GM19397 (cell line): ENCODE data around the gene BICC1.
A peak's percentile ranks its signal among the peaks of the same experiment; 100 is the strongest.

Experiments used
- ATAC-seq: cut with Tn5 transposase; IDR thresholded peaks from one replicate; pipeline ENCODE4 v1.9.1; 2021; ENCODE audit warnings: mild to moderate bottlenecking, moderate library complexity; ENCODE audit not compliant: unreplicated experiment

BICC1 gene

GRCh38 chr10:58512491-58513187 lies at the start of gene BICC1:
TSS of gene BICC1 (plus strand) at chr10:58512872. CDS start at chr10:58513144, 272 bp downstream.
- peak; percentile 57 for ATAC-seq

GRCh38 chr10:58464956-58465355 lies 47.7 kb upstream of the BICC1 start:
- ATAC-seq, result no peak

- no peak for ATAC-seq
Observed at GRCh38 chr10:58465629-58466028, 47.0 kb upstream of the BICC1 start.

- no peak for ATAC-seq
Observed at GRCh38 chr10:58467931-58468635, 44.6 kb upstream of the BICC1 start.

GRCh38 chr10:58473976-58474375 lies 38.7 kb upstream of the BICC1 start:
- ATAC-seq, result no peak

GRCh38 chr10:58475322-58476277 lies 37.1 kb upstream of the BICC1 start:
- no peak for ATAC-seq

GRCh38 chr10:58477122-58477521 lies 35.5 kb upstream of the BICC1 start:
- no peak for ATAC-seq

- ATAC-seq, result no peak
Observed at GRCh38 chr10:58477902-58478301, 34.8 kb upstream of the BICC1 start.

GRCh38 chr10:58479045-58479444 lies 33.6 kb upstream of the BICC1 start:
- ATAC-seq, result no peak

- ATAC-seq, result no peak
Observed at GRCh38 chr10:58480321-58480720, 32.4 kb upstream of the BICC1 start.

- no peak for ATAC-seq
Observed at GRCh38 chr10:58481569-58482109, 31.0 kb upstream of the BICC1 start.

- ATAC-seq, result no peak
Observed at GRCh38 chr10:58486821-58487220, 25.9 kb upstream of the BICC1 start.

- no peak for ATAC-seq
Observed at GRCh38 chr10:58488921-58489320, 23.8 kb upstream of the BICC1 start.

GRCh38 chr10:58502956-58503355 lies 9.7 kb upstream of the BICC1 start:
- ATAC-seq, result no peak

- no peak for ATAC-seq
Observed at GRCh38 chr10:58508316-58508715, 4.4 kb upstream of the BICC1 start.

GRCh38 chr10:58511765-58512490 lies 744 bp upstream of the BICC1 start:
- no peak for ATAC-seq

- ATAC-seq, result no peak
Observed at GRCh38 chr10:58513188-58514110, 777 bp downstream of the BICC1 start.

- ATAC-seq, result no peak
Observed at GRCh38 chr10:58514111-58514770, 1.6 kb downstream of the BICC1 start.
